Left renal cortex interstitium (tissue), 4 donors: ENCODE results near the gene VTI1A. TPM values are rescaled to one million over a fixed set of nuclear protein-coding genes. Genes with fewer than 3 reads are reported as not detected.

Experiments
- DNase-seq, 4 donors: peaks; one replicate each; pipeline ENCODE4 v3.0.0-alpha.2; 2013; ENCODE audit warnings: low read depth in 4 of 4, low spot score in 2 of 4, missing footprints in 1 of 4
- polyA plus RNA-seq, 4 donors: library from polyadenylated mRNA; unstranded; fragments of 120-200 nt; gene quantifications; one replicate each; pipeline ENCODE4 v1.2.1, GENCODE V29; 2013; ENCODE audit not compliant: insufficient read length in 4 of 4

VTI1A gene
- polyA plus RNA-seq, 4 donors, result 20.8 to 24.5 (median 22.1) TPM

DNA sequence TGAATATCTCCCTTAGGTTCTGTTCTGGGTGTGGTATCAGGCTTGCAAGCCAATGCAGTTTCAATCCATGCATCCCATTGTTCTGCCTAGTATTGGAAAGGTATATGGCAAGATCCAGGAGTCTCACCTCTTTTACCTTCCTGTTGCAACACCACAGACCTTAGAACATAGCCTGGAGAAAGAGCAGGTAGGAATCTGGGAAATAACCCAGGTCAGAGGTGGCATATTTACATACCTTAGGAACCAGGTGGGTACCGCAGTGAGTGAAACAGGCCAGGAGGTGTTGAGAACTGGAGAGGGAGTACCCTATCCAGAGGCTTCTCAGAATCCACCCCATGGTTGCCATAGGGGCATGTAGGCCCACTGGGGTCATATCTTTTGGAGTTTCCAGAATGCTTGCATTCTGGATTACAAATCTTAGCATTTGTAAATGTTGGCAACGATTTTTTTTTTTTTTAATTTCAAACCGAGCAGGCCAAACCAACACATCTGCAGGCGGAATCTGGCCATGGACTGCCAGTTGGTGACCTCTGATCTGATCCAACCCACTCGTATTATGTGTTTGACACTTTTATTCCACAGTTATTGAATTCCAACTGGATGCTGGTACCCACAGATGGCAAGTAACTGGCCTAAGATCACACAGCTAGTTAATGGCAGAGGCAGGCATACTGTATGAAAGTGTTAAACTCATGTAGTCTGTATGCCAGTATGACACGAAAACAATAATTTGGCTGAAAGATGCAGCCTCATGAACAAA, 322.8 kb downstream of the VTI1A start:
- DNase-seq, result no peak

DNA sequence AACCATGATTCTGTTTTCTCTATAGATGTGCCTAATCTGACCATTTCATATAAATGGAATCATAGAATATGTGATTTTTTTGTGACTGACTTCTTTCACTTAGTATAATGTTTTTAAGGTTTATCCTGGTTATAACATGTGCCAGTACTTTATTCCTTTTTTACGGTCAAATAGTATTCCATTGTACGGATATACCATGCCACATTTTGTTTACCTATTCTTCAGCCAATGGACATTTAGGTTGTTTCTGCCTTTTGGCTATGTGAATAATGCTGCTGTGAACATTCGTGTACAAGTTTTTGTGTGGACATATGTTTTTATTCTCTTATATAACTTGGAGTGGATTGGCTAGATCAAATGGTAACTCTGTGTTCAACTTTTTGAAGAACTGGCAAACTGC, 324.7 kb downstream of the VTI1A start:
- DNase-seq, result no peak

GRCh38 chr10:112773783-112774182, 326.8 kb downstream of the VTI1A start:
- no peak for DNase-seq

DNA sequence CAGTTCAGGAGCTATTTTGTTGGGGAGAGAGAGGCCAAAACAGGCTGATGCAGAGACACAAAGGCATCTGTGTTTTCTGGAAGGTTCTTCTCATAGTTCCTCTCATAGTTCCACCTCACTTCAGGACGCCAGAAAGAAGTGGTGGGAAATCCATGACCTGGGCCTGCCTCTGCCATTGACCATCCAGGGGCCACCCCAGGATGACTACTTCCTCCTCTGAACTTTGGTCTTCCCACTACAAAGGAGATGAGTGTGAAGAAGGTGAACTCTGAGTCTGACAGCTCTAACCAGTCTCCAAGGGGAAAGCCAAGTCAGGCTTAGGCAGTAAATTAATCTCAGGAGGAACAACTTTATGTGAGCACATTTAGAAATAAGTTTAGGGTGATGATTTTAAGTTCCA, 327.2 kb downstream of the VTI1A start:
- DNase-seq, result no peak

- no peak for DNase-seq
Measured at GRCh38 chr10:112774798-112775197, 327.8 kb downstream of the VTI1A start.

DNA sequence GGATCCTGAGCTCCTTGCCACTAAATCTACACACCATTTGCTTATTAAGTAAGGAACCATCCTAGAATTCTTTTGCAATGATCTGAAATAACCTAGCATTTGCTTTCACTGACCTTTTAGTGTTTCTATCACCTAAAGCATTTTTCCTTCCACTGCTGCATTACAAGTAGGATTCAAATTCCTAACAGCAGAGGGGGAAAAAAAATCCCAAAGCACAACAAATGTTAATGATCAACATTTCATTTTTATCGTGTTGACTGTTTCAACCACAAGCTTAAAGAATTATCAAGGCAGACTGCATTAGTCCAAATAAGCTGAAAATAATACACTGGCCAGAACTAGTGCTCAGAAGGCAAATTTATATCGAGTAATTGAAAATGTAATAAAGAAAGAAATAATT, 328.4 kb downstream of the VTI1A start:
- DNase-seq, result no peak

- no peak for DNase-seq
Measured at GRCh38 chr10:112775892-112776674, 329.1 kb downstream of the VTI1A start.

DNA sequence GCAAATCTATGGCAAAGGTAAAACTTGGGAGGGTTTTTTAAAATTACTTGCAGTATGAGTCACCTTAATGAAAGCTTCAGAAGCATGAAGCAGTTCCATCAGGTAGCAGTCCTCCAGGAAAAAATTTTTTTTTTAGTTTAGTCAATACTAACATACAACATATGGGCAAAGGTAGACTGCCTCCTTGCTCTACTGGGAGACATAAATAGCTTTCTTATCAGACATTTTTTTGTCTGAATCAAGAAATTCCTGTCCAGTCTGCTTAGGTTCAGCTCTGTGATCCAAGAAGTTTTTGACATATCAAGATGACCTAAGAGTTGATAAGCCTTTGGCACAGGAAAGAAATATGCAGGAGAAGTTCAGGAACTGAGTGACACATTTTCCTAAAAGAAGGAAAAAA, 331.6 kb downstream of the VTI1A start:
- DNase-seq, result no peak

DNA sequence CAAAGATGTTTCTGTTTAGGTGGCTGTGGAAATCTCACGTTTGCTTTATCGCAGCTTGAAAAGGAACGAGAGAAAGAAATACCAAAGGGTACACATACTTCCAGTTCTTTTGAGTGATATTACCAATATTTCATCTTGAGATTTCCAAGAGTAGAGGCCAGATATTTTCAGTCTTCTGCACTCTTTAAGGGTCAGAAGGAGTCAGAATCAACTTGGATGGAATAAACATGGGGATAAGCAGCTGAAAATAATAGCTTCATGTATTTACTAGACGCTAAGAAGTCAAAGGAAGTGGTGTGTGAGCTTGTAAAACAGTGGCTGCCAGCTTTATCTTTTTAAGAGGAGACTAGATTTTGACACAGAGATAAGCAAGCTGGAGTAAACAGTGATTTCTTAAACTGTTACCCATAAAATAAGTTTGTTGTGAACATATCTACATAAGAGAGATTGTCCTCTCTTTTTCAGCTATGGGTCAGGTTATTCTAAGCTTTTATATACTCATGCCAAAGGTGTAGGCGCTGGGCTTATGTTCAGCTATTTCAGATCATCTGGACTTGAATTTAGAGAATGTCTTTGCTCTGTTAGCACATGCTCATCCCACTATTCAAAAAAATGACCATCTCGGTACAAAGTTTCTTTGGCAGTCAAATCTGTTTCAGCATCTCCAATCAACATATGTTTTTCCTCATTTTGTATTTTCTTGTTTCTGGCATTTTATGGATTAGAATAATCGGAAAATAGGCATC, 332.2 kb downstream of the VTI1A start:
- no peak for DNase-seq

- DNase-seq, result no peak
Measured at GRCh38 chr10:112782200-112782907, 335.3 kb downstream of the VTI1A start.

DNA sequence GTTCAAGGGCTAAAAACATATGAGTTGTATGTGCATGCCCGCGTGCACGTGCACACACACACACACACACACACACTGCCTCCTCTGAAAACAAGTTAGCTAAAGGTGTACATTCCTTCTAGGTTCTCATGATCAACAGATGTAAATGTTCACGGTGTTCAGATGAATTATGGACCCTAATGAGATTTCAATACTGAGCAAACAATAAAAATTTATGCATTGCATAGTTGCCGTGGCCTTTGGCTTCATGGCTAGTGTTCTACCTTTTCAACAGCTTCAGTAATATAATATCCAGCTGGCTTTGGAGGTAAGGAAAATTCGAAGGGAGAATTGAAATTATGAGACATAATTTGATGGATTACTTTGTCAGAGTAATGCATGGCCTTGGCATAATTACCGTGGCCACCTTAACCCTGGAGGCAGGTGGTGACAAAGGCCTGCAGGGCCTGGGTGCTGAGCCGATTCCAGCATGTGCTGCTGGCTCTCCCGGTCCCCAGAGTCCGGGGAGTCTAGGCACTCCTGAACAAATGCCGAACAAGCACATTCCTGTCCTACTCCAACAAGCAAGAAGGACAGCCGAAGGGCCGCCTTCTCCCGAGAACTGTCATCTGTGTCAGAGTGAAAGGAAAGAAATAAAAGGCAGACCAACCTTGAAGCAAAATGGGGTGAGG, 336.5 kb downstream of the VTI1A start:
- no peak for DNase-seq

DNA sequence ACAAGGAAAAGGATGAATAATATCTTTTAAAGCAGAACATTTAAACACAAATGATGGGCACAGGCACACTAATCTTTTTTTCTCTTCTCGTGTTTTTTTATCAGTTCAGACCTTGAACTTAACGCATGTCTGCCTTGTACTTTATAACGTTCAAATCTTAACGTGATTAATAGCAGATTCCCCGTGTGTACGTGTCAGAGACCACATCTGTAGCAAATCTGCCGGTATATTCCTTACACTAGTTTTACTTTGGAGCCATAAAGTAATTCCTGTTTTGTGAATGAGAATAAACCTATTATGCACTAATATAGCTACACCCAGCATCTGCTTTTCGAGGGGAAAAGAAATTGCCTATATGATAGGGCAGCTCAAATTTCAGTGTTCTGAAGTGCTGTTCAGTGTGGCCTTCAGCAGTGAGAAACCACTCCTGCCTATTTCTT, 337.0 kb downstream of the VTI1A start:
- DNase-seq, result no peak

DNA sequence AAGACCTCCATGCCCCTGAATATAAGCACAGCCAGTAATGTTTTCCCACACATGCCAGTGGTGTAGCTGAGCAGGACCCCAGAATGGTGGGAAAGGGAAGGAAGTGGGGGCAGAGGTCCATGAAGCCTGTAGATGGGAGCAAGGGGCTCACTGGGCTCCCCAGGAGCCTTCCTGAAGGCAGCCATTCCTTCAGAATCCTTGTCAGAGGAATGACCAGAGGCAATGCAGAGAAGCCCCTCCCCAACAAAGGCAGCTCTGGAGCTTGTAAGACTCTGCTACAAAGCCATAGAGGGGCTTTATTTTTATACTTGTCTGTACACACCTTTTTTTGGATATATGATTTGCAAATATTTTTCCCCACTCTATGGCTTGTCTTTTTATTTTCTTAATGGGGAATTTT, 338.1 kb downstream of the VTI1A start:
- DNase-seq, result no peak

GRCh38 chr10:112789248-112789647, 342.2 kb downstream of the VTI1A start:
- DNase-seq, result no peak

DNA sequence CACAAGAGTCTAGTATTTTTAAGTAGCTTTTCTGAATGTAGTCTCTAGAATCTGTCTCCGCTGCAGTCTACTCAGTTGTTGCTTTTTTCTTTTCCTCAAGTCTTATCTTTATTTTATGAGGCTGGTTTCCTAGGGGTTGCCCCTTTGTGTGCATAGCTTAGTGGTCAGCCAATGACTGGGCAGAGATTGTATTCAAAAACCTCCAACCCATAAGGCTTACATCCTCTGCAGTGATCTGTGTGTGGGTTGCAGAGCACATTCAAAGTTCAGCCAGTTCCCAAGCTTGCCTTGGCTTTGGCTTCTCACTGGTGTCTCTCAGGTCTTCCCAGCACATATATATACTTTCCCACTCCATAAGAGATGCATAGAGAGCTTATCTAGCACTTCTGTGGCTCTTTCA, 343.0 kb downstream of the VTI1A start:
- DNase-seq, result no peak

DNA sequence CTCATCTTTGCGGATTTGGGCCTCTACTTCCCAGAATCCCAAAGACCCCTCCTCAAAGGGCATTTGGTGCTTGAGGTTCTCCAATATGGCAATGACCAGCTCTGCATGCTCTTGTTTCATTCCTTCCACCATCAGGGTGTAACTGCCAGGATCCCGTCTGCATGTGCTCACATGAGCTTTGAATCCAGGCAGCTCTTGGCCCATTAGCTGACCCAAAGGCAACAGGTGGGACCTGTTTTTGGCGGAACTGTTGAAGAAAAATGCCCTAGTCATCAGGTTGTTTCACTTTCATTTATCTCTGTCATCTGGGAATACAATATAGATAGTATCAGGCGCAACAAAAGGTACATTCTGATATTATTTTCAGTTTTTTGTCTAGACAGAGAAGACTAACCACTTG, 343.9 kb downstream of the VTI1A start:
- DNase-seq, result no peak

DNA sequence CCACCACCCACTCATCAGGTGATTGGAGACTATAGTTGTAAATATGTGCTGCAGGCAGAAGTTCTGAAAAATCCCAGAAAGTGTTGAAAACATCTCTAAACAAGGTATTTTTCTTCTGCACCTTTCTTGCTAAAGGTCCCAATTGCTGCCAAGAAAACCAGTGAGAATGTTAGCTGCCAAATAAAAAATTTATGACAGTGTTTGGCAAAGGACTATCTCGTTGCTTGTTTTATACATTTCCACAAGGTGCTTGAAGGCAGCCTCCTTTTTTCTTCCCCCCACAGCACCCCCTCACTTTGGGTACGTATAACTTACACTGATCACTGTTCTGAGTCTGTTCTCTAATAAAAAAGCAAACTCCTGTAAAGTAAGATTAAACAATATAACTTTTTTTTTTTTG, 344.4 kb downstream of the VTI1A start:
- DNase-seq, result no peak

DNA sequence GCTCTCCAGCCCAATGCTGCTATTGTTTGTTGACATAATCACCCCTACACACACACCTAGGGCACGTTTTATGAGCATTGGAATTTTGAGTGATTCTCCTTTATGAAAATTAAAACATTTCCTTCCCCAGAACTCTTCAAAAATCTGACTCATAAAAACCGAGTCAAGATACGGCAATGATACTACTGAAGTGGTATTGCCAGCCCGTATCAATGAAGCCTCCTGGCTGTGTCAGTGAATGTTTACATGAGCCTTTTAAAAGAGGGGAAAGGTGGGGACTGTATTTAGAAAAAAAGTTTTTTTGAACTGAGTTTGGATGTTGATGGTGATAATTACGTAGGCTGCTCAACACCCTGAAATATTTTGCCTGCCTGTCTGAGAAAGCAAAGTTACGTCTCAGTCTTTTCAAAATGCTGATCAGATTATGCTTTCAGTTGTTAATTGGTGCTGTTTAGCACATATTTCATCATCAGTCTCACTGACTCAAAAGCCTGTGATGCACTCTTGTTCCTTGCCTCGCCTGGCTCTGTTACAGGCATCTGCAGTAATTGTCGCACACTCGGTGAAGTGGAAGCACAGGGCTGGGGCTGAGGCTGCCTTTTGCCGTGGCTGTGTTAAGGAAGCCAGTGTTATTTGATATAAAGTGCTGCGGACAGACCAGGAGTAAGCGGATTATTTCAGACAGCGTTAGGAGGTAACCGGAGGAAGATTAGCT, 345.6 kb downstream of the VTI1A start:
- DNase-seq, result no peak

DNA sequence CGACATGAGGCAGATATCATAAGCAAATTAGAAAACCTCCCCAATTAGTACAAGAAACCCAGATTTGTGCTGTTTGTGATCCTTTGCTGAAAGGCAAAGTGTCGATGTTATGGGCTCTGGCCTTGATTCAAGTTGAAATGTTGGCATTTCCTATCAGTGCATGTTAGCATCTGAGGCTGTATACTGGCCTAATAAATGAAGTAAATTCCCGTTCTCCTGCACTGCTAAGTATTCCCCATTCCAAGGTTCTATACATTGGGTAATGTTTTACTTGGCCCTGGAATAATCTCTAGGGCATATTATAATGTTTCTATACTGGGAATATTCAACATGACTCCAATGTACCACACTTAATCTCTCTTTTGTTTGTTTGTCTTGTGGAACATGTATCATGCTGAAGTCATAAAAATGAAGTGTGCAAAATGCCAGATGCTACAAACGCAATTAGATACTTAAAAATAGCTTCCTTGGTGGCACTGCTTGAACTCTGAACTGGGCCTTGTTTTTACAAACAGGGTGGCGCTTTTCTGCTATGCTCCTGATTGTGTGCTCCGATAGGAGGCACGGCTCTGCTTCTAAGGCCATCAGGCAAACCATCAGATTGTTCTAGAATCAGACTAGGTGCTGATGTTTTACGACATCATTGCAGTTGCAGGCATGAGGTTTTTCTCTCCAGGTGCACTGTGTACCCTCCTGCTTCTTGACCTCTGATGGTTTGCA, 346.3 kb downstream of the VTI1A start:
- DNase-seq, result no peak
